Stimulated activated naive CD4-positive, alpha-beta T cell treated with Interleukin-2 at 50 U/mL for 16 hours (primary cell): ENCODE measurements around the gene GLRA2.

Experiments
- DNase-seq: peaks from one replicate; lab custom pipeline; 2025; lab: John Stamatoyannopoulos, UW

Gene GLRA2

DNA sequence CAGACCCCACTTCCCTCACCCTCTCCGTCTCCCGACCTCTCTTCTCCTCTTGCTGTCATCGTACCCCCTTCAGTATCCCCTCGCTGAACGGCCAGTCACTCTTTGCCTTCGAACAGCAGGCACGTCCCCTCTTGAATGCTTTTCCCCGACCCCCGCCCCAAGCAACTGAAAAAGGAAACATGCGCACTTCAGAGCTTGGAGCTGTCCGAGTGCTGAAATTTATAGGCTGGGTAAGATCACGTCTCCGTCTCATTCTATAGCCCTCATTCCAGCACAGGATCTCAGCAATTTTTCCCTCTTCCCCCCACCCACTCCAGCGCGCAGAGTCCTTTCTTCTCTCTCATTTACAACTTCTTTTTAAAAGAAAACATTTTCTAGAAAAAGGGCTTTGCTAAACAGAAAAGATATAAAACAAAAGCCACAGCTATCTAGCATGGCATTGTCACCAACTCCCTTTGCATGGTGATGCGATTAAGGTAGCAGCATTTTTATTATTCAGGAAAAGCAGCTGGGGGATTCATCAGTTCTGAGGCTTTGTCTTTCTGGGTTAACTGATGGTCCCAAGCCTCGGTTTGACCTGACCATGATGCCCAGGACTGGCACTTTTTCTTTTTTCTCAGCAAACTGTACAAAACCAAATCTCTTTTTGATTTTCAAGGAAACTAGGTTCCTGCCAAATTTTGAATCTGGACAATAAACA is at the start of gene GLRA2:
Gene GLRA2, plus strand, starts transcription at position 247 of the 700 bp plus-strand sequence. CDS start 522 bp downstream, outside the sequence.
- DNase-seq, result no peak

GRCh38 chrX:14489437-14489836 is 39.9 kb upstream of the GLRA2 start:
- DNase-seq, result no peak

GRCh38 chrX:14491689-14492088 is 37.6 kb upstream of the GLRA2 start:
- no peak for DNase-seq

- DNase-seq, result no peak
Measured at GRCh38 chrX:14496674-14497073, 32.7 kb upstream of the GLRA2 start.

GRCh38 chrX:14497184-14497666 is 32.1 kb upstream of the GLRA2 start:
- peak; percentile 1 for DNase-seq

DNA sequence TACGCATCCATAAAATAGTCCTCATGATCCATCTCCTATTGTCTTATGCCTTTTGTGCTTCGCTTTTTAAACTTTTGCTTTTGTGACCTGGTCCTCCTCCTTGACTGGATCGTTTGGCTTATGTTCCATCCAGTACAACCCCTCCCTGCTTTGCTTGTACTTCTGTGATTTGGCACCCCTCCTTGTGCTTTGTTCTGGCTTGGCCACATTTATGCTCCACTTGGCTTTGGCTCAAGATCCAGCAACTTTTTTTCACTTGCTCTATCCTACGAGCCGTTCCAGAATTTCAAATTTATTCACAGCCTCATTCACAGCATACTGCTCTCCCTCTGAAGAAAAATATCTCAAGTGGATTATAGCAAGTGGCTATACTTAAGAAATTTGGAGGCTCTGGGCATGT is 28.0 kb upstream of the GLRA2 start:
- DNase-seq, result no peak

GRCh38 chrX:14504960-14505538 is 24.3 kb upstream of the GLRA2 start:
- DNase-seq, result no peak

DNA sequence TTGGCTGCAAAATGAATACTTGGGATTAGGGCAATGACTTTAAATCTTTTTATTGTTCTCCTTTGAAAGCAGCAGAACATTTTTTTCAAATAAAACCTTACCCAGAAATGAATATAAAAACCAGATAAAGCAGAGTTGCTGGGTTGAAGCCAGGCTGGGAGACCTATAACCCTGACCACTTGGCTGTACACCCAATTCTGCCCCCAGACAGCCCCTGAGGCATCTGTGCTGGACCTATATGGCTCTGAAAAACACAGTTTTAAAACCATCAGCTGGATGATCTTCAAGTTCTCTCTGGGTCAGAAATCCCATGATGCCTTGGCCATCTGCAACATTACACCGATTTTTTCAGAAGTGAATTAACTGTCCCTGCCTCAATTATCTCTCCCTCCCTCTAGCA is 23.7 kb upstream of the GLRA2 start:
- DNase-seq, result no peak

DNA sequence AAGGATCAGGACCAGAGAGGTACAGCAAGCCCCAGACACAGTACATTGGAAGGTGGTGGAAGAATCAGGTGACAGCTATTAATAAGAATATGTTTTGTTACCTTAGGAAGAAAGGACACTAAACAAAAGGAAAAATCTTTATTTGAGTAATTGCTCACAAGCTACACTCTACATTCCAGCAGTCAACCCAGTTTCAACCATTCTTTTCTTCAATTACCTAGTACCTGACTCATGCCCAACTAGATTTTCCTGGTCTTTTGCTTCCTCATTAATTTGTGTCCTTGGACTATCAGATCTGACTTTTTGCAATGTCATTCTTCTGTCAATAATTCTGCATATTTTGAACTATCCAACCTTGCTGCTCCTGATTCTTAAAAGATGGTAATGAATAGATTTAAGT is 22.5 kb upstream of the GLRA2 start:
- DNase-seq, result no peak

- DNase-seq, result no peak
Measured at GRCh38 chrX:14508025-14508690, 21.2 kb upstream of the GLRA2 start.

- no peak for DNase-seq
Measured at GRCh38 chrX:14509325-14510057, 19.8 kb upstream of the GLRA2 start.

- DNase-seq, result peak; percentile 1
Measured at GRCh38 chrX:14528629-14529289, 577 bp upstream of the GLRA2 start.

GRCh38 chrX:14533867-14534266 is 4.5 kb downstream of the GLRA2 start:
- DNase-seq, result no peak

DNA sequence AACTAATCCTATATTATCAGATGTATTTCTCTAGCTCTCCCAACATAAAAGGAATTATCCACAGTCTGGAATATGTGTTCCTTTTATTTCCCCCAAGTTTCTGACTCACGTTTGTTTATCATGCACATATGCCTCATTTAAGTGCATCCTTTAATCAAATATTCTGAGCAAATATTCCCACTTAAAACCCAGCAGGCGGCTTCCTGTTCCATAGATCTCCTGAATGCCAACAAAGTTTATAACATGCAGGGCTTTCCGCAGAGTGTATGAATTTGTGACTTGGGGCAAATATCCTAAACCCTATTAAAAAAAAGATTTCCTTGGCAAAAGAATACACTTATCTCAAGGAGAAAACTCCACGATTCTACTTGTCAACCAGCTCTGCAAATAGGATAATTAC is 16.9 kb downstream of the GLRA2 start:
- no peak for DNase-seq

- no peak for DNase-seq
Measured at GRCh38 chrX:14554131-14554715, 24.9 kb downstream of the GLRA2 start.

GRCh38 chrX:14564058-14564457 is 34.7 kb downstream of the GLRA2 start:
- no peak for DNase-seq

DNA sequence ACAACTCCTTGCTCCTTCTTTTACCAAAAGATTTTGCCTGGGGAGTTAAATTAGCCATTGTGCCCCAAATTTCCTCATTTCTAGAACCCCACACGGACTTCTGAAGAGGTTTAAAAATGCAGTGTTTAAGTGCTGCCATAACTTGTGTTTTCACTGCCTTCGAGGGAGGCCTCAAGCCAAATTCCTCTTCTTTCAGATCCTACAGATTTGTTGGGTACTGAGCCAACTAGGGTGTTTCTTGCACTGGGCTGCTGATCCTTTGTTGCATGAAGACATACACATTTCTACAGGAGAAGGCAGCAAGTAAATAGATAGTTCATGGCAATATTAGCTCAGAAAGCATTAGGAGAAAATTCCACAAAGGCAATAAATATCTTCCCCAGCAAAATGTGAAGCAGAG is 43.8 kb downstream of the GLRA2 start:
- no peak for DNase-seq

DNA sequence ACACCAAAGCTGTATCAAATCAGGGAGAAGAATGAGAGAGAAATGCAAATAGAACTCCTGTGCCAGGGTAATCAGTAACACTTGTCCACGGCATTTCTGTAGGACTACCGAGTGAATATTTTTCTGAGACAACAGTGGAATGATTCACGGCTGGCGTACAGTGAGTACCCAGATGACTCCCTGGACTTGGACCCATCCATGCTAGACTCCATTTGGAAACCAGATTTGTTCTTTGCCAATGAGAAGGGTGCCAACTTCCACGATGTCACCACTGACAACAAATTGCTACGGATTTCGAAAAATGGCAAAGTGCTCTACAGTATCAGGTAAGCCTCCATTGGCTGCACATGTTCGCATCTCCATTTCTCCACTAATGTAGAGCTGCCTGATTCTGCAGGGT is 51.7 kb downstream of the GLRA2 start:
- no peak for DNase-seq

DNA sequence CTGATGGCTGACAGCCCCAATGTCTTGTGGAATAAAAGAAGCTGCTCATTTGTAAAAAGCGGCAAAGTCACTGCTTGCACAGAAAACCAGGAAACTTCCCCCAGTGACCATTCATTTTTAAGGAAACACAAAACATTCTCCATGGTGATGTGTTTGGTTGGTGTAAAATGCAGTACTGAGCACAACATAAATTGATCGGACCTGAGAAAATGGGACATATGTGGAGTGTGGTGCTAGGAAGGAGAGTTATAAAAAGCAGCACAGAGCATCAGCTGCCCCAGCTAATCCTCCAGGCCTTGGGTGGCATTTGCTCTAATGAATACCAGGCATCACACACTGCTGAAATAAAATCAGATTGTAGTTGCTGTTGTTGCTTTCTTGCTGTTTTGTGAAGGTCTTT is 55.2 kb downstream of the GLRA2 start:
- no peak for DNase-seq

GRCh38 chrX:14590216-14590615 is 60.9 kb downstream of the GLRA2 start:
- DNase-seq, result no peak

- DNase-seq, result no peak
Measured at GRCh38 chrX:14590693-14591424, 61.5 kb downstream of the GLRA2 start.
